Kasumi-1 (cell line): ENCODE results near the gene VRTN.

ENCODE experiments used
- DNase-seq, 2 experiments: peaks; one replicate each; lab custom pipeline; 2025; lab: John Stamatoyannopoulos, UW

The VRTN gene

DNA sequence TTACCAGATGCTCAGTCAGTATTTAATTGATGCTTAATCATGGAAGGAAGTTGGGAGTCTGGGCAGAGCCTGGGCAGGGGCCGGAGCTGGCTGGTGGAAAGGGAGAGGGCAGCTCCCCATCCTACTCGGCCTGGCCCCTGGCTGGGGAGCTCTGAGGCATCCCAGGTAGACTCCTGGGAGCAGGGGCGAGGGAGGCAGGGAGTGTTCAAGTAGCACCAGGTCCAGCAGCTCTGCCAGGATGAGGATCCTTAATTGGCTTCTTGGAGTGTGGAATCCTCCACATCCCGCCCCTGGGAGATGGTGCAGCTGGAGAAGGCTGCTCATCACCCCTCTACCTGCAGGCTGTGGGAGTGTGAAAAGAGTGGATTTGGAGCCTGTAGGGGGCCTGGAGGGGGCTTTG is 46.8 kb downstream of the VRTN start:
- DNase-seq: no peak

DNA sequence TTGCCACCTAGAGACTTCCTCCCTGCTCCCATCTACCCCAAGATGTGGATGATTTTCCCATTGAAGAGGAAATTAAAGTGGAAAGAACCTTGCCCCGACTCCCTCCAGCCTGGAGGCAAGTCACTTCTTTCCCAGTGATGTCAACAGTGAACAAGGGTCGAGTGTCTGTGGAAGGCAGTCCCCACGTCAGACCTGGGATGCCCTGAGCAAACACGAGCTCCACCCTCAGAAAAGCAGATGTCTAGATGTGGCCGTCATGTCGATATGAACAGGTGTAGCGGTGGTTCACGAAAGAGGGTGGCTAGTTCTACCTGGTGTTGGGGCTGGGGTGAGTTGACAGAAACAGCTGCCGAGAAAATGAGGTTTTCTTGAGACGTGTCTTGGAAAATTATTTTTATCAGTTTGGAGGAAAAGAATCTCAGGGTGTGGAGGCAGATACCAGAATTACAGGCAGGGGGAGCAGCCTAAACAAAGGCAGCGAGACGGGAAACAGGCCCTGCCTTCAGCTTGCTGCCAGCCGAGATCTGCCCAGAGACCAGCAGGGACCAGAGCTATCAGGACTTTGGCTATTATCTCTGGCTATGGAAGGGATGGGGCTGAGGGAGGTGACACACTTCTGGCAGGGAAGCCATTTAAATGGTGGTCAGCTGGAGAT is 51.9 kb downstream of the VRTN start:
- peak in 1 of 2 experiments; percentile 7 for DNase-seq

DNA sequence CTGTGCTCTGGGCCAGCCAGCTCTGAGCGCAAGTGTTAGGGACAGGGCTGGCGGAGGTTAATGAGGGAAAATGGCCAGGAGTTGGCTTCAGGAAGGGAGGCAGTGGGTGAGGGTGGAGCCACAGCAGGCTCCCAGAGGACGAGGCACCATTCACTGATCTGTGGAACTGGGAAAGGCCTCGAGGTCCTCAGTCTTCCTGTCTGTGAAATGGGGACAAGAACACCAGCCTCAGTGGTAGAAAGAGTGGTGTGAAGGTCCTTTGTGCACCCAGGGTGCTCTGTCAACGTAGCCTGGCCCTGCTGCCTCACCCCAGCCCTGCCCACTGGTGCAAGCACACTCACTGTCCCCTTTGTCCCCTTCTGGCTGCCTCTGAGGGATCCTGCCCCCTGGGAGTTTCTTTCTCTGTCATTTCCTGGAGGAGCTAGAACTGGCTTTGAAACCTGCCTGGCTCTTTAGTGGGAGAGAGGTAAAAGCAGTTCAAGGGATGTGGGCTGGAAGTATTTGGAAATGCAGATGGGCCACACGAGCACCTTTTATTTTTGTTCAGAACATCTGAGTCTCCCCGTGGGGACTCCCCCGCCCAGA is 52.7 kb downstream of the VRTN start:
- DNase-seq: no peak

DNA sequence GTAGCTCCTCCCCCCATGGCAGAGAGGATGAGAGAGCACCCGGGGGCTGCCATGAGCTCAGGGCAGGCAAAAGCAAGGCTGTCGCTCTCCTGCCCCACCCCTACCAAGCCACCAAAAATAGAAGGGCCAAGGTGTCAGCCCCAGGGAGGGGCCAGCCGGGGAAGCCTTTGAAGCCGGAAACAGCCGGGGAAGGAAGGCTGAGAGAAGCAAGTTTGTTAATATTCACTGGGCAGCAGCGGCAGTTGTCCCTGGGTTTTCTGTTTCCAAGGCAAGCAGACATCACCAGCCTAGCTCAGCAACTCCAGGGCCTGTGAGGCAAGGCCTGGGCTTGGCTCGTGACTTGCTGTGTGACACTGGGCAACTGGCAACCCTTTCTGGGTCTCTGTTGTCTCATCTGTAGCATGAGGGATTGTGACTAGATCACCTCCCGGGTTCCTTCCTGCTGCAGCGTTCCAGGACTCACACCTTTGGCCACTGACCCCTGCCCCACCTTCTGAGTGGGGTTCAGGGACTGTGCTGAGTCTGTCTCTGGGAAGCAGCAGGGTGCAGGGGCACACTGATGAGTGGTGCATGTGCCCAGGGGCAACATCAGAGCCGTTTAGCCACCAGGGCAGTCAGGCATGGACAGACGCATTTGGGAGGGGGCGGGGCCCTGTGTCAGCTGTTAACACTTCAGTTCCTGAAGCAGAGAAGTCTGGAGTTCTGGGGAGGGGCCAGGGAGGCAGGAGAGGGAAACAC is 53.4 kb downstream of the VRTN start:
- DNase-seq: no peak

DNA sequence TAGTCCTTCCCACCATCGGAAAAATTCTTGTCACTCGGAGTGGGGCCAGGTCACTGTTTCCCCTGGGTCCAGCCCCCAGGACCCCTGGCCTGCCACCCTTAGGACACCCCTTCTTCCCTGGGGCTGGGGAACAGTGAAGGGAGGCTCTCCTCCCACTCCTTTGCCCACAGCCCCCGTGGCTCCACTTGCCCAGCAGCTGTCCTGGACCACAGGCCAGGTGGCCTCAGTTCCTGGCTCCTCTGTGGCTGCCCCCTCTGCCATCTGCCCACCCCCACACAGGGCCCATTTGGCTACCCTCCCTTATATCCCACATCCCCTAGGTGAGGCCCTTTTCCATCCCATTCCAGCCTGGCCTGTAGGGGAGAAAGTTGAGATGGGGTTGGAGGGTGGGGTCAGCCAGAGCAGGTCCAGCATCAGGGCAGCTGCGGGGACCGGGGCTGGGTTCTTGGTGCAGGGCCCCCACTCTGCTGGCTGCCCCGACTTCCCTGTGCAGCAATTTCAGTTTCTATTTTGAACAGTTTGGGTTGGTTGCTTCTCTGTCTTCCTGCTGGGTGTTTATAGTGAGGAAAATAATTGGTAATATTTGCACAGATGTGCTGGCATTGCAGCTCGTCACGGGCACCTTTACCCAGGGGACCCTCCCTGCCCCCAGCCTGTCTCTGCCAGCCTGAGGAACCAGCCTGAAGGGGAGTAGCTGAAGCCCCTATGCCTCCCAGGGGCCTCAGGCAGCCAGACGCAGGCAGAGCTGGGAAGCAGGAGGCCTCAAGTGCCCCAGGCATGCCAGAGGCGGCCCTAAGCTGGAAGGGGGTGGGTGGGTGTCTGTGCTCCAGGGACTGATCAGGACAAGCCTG is 54.4 kb downstream of the VRTN start:
- no peak for DNase-seq

DNA sequence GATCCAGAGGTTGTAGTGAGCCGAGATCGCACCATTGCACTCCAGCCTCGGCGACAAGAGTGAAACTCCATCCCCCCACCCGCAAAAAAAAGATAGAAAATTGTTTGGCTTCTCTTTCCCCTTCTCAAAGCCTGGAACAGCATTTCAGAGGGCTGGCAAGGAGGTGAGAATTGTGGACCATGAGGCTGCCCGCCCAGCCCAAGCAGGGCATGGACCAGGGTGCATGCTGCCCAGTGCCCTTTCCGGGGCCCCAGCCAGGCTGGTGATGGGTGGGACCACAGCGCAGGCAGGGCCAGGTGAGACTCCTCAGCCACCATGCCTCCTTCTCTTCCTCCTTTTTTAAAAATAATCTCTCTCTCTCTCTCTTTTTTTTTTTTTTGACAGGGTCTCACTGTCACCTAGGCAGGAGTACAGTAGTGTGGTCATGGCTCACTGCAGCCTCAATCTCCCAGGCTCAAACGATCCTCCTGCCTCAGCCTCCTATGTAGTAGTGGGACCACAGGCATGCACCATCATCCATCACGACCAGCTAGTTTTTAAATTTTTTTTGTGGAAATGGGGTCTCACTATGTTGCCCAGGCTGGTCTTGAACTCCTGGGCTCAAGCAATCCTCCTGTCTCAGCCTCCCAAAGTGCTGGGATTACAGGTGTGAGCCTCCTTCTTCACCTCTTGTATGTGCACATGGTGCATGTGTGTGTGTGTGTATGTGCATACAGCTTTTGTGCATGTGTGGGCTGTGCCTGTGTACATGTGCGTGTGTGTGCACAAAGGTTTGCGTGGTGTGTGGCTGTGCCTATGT is 55.5 kb downstream of the VRTN start:
- no peak for DNase-seq

DNA sequence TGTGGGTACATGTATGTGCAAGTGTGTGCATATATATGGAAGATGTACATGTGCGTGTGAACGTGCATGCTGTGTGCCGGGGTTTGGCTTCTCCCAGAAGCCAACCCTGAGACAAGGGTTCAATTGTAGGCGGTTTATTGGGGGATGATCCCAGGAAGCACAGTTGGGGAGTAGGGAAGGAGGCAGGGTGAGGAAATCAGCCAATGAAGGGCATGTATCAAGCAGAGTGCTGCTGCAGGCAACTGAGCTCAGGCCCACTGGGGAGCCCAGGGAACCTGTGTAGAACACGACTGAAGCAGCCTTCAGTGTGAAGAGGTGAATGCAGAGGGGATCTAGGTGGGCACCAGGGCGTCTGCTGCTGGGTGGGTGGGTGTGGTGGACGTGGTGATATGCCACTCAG is 56.2 kb downstream of the VRTN start:
- no peak for DNase-seq

DNA sequence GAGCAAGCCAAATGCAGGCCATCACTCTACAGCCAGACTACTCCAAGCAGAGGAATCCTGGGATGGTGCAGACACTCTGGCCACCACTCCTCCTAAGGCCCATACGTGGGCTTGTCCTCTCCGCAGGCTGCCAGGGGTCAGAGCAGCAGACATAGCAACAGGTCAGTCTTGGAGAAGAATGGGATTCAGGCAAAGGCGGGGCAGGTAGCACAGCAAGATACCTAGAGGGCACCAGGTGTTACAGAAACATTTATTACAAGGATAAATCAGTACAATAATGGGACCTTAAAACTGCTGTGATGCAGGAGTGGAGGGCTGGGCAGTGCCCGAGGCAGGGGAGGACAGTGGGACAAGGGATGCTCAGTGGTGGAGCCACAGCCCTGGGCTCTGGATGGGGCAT is 57.4 kb downstream of the VRTN start:
- DNase-seq: no peak

DNA sequence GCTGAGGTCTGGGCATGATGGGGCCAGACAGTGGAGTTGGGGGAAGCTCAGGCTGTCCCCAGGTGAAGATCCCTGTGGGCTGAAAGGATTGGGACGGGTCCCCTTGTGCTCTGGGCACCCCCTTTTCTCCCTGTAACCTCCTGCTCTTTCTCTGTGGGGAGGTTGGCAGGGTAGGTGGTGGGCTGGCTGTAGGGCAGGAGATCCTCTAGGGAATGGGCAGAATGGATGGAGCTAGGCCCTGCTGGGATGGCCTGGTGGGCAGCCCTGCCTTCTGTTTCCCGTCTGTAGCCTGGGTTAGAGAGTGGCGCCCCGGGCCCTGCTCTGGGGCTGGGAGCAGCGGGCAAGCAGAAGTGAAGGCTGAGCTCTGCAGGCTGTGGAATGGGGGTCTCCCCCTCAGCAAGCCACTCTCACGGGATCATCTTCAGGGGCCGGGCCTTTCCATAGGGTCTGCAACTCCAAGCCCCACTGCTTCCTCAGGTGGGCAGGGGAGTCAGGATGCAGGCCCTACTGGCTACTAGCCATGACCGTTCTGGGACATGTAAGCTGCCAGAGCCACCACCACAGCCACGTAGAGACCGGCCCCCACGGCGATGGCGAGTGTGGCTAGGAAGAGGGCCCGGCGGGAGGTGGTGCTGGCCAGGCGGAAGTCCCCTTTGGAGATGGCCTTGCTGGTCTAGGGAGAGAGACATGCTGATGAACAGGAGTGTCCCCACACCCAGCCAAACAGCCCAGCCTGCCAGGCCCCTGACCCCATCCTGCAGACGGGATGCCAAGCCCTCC is 58.9 kb downstream of the VRTN start:
- DNase-seq: no peak

DNA sequence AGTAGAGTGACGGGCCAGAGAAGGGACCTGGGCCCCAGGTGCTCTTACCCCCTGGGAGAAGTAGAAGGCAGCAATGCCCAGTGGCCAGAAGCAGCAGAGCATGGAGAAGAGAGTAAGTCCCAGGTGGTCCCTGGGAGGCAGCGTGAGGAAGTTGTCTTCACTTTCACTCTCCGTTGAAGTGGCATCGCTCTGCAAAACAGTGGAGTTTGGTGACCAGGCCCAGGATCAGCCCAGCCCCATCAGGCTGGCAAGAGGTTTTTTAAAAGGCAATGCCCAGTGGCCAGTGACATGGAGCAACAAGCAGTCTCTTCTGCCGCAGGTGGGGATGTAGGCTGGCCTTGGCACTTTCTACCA is 59.5 kb downstream of the VRTN start:
- DNase-seq: no peak

DNA sequence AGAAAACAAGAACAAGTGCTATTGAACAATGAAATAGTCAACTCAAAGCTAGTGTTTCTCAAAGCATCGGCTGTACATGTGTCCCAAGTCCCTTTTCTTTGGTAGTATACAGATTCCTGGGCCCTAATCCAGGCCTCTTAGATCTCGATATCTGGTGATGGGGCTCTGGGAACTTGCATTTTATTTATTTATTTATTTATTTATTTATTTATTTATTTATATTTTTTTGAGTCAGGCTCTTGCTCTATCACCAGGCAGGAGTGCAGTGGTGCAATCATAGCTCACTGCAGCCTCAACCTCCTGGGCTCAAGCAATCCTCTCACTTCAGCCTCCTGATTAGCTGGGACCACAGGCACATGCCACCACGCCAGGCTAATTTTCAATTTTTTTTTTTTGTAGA is 60.6 kb downstream of the VRTN start:
- no peak for DNase-seq

DNA sequence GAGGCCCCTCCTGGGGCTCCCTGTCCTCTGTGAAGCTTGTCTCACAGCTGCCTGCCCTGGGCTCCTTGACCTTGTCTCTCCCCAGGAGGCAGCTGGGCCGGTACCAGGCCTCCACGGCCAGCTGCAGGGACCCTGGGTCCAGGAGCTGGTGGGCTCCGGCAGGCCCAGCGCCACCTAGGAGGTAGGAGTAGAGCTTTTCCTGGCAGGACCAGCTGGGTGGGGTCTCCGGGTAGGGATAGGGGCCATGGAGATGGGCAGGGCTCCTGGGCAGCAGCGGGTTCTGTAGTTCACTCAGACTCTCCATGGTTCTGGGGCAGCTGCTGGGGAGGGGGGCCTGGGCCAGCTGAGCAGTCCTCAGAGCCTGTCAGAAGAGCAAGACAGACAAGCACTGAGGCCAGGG is 61.2 kb downstream of the VRTN start:
- DNase-seq: no peak
